Posterior cingulate gyrus (tissue), 11 donors: Measurements from ENCODE around the gene TRIM40.

Experiments used
- DNase-seq, 10 donors: peaks; one replicate each; pipeline versions ENCODE4 v3.0.0 to v3.0.0-alpha.2; 2020 to 2021; ENCODE audit warnings: mixed read lengths in 3 of 10
- intact Hi-C: fragments of 100-400 bp; cut with DNase I; formaldehyde crosslinking; loops from one replicate; pipeline ENCODE4 v1.15.1; 2023

Gene TRIM40

GRCh38 chr6:30135757-30136156 is at the start of gene TRIM40:
TRIM40 (plus strand) TSS chr6:30136140; CDS start chr6:30137037, 897 bp downstream.
- intact Hi-C loops: loop anchor here (2.0 kb wide), 1 partner anchor 65 kb away; no protein-coding TSS in a partner anchor
- no peak for DNase-seq

- intact Hi-C loops: no loop called here
- DNase-seq: no peak
Observed at GRCh38 chr6:30087876-30088275, 48.1 kb upstream of the TRIM40 start.

GRCh38 chr6:30091577-30092381 is 44.2 kb upstream of the TRIM40 start:
- DNase-seq: no peak
- intact Hi-C loops: no loop called here

- intact Hi-C loops: no loop called here
- DNase-seq: no peak
Observed at GRCh38 chr6:30092852-30093543, 42.9 kb upstream of the TRIM40 start.

- no peak for DNase-seq
- intact Hi-C loops: no loop called here
Observed at GRCh38 chr6:30093951-30094661, 41.8 kb upstream of the TRIM40 start.

- DNase-seq: no peak
- intact Hi-C loops: no loop called here
Observed at GRCh38 chr6:30096829-30097228, 39.1 kb upstream of the TRIM40 start.

- DNase-seq: no peak
- intact Hi-C loops: no loop called here
Observed at GRCh38 chr6:30097902-30098768, 37.8 kb upstream of the TRIM40 start.

- no peak for DNase-seq
- intact Hi-C loops: loop anchor here (10.0 kb wide), 2 partner anchors 75 to 115 kb away; partner anchors contain the start of gene TRIM26
Observed at GRCh38 chr6:30100154-30100553, 35.8 kb upstream of the TRIM40 start.

- peak in 1 of 10 donors; percentile 73 for DNase-seq
- intact Hi-C loops: loop anchor here (10.0 kb wide), 2 partner anchors 74 to 114 kb away; partner anchors contain the start of gene TRIM26
Observed at GRCh38 chr6:30100585-30101443, 35.1 kb upstream of the TRIM40 start.

- intact Hi-C loops: loop anchor here (2.0 to 10.0 kb wide), 3 partner anchors 35 to 113 kb away; partner anchors contain the start of genes PPP1R11 and TRIM26
- DNase-seq: peak; percentile 59 to 96 (median 77)
Observed at GRCh38 chr6:30101444-30102413, 34.2 kb upstream of the TRIM40 start.

GRCh38 chr6:30102414-30102969 is 33.4 kb upstream of the TRIM40 start:
- no peak for DNase-seq

GRCh38 chr6:30102970-30103871 is 32.7 kb upstream of the TRIM40 start:
- peak; percentile 56 to 96 (median 82) for DNase-seq
- intact Hi-C loops: loop anchor here (1.0 to 10.0 kb wide), 4 partner anchors 28 to 112 kb away; partner anchors contain the start of genes PPP1R11 and TRIM26

More at GRCh38 chr6:30102414-30102969, 33.4 kb upstream of the TRIM40 start:
- intact Hi-C loops: loop anchor here (2.0 to 10.0 kb wide), 3 partner anchors 36 to 112 kb away; partner anchors contain the start of genes PPP1R11 and TRIM26

- DNase-seq: no peak
- intact Hi-C loops: loop anchor here (1.0 to 10.0 kb wide), 4 partner anchors 27 to 111 kb away; partner anchors contain the start of genes PPP1R11 and TRIM26
Observed at GRCh38 chr6:30103872-30104179, 32.1 kb upstream of the TRIM40 start.

- no peak for DNase-seq
- intact Hi-C loops: loop anchor here (10.0 kb wide), 2 partner anchors 70 to 110 kb away; partner anchors contain the start of gene TRIM26
Observed at GRCh38 chr6:30104661-30105060, 31.3 kb upstream of the TRIM40 start.

GRCh38 chr6:30111266-30111856 is 24.6 kb upstream of the TRIM40 start:
- intact Hi-C loops: no loop called here

More at GRCh38 chr6:30111266-30111856, 24.6 kb upstream of the TRIM40 start:
- no peak for DNase-seq
